Central memory CD4-positive, alpha-beta T cell (primary cell): ENCODE measurements around the gene RIC1.
"Not testable (repeated sequence)": the region's sequence is repeated elsewhere in the genome, so short reads cannot be mapped to it uniquely, and the experiment has no call there.

ENCODE experiments used
- DNase-seq: peaks from one replicate; pipeline ENCODE4 v3.0.0; 2022

The RIC1 gene

GRCh38 chr9:5683591-5683990, 54.7 kb downstream of the RIC1 start:
- DNase-seq = not testable (repeated sequence)

GRCh38 chr9:5684101-5684500, 55.2 kb downstream of the RIC1 start:
- no peak for DNase-seq

- DNase-seq = no peak
Measured at GRCh38 chr9:5688109-5688508, 59.2 kb downstream of the RIC1 start.

GRCh38 chr9:5690278-5690677, 61.4 kb downstream of the RIC1 start:
- DNase-seq = no peak

GRCh38 chr9:5695860-5696259, 67.0 kb downstream of the RIC1 start:
- no peak for DNase-seq

- no peak for DNase-seq
Measured at GRCh38 chr9:5696884-5697283, 68.0 kb downstream of the RIC1 start.

- no peak for DNase-seq
Measured at GRCh38 chr9:5698004-5698403, 69.1 kb downstream of the RIC1 start.

- no peak for DNase-seq
Measured at GRCh38 chr9:5698810-5699556, 70.1 kb downstream of the RIC1 start.

- DNase-seq = no peak
Measured at GRCh38 chr9:5708414-5708813, 79.5 kb downstream of the RIC1 start.

- no peak for DNase-seq
Measured at GRCh38 chr9:5712651-5713390, 83.9 kb downstream of the RIC1 start.

GRCh38 chr9:5714501-5715401, 85.8 kb downstream of the RIC1 start:
- no peak for DNase-seq

GRCh38 chr9:5715548-5716127, 86.7 kb downstream of the RIC1 start:
- no peak for DNase-seq

GRCh38 chr9:5717434-5717833, 88.5 kb downstream of the RIC1 start:
- DNase-seq = not testable (repeated sequence)

- no peak for DNase-seq
Measured at GRCh38 chr9:5718296-5719032, 89.6 kb downstream of the RIC1 start.

- DNase-seq = no peak
Measured at GRCh38 chr9:5719100-5719926, 90.4 kb downstream of the RIC1 start.

GRCh38 chr9:5720151-5720550, 91.2 kb downstream of the RIC1 start:
- DNase-seq = no peak

- no peak for DNase-seq
Measured at GRCh38 chr9:5721279-5722087, 92.6 kb downstream of the RIC1 start.

GRCh38 chr9:5722679-5723078, 93.8 kb downstream of the RIC1 start:
- DNase-seq = not testable (repeated sequence)

- DNase-seq = no peak
Measured at GRCh38 chr9:5735072-5735471, 106.2 kb downstream of the RIC1 start.
